RPMI8226 (cell line): ENCODE data around the gene POMGNT1.
A peak's percentile ranks its signal among the peaks of the same experiment; 100 is the strongest.

Experiments used
- DNase-seq: peaks from one replicate; pipeline ENCODE4 v3.0.0-alpha.2; 2015

The POMGNT1 gene

GRCh38 chr1:46206399-46206798 is 8.2 kb upstream of the POMGNT1 start:
- no peak for DNase-seq

- no peak for DNase-seq
Measured at GRCh38 chr1:46205791-46206190, 7.6 kb upstream of the POMGNT1 start.

GRCh38 chr1:46205141-46205540 is 6.9 kb upstream of the POMGNT1 start:
- DNase-seq: no peak

- no peak for DNase-seq
Measured at GRCh38 chr1:46204406-46204742, 6.1 kb upstream of the POMGNT1 start.

GRCh38 chr1:46203738-46204405 is 5.6 kb upstream of the POMGNT1 start:
- DNase-seq: no peak

- peak; percentile 35 for DNase-seq
Measured at GRCh38 chr1:46199233-46199749, 1.1 kb upstream of the POMGNT1 start.

GRCh38 chr1:46197560-46197963 is 672 bp downstream of the POMGNT1 start:
- no peak for DNase-seq

- DNase-seq: no peak
Measured at GRCh38 chr1:46196609-46197008, 1.6 kb downstream of the POMGNT1 start.

GRCh38 chr1:46194641-46195193 is 3.5 kb downstream of the POMGNT1 start:
- DNase-seq: no peak

GRCh38 chr1:46193984-46194570 is 4.2 kb downstream of the POMGNT1 start:
- no peak for DNase-seq

- DNase-seq: no peak
Measured at GRCh38 chr1:46193285-46193684, 4.9 kb downstream of the POMGNT1 start.

GRCh38 chr1:46192171-46192570 is 6.1 kb downstream of the POMGNT1 start:
- DNase-seq: no peak

GRCh38 chr1:46191033-46191701 is 7.1 kb downstream of the POMGNT1 start:
- no peak for DNase-seq

- no peak for DNase-seq
Measured at GRCh38 chr1:46190539-46190938, 7.7 kb downstream of the POMGNT1 start.

- DNase-seq: no peak
Measured at GRCh38 chr1:46188295-46189030, 9.8 kb downstream of the POMGNT1 start.

GRCh38 chr1:46187106-46187869 is 10.9 kb downstream of the POMGNT1 start:
- no peak for DNase-seq

GRCh38 chr1:46186076-46186475 is 12.2 kb downstream of the POMGNT1 start:
- DNase-seq: no peak

- DNase-seq: no peak
Measured at GRCh38 chr1:46184920-46185658, 13.1 kb downstream of the POMGNT1 start.

- DNase-seq: no peak
Measured at GRCh38 chr1:46183926-46184557, 14.2 kb downstream of the POMGNT1 start.

- peak; percentile 46 for DNase-seq
Measured at GRCh38 chr1:46183079-46183847, 15.0 kb downstream of the POMGNT1 start.
